NCI-H774 (cell line): ENCODE measurements around the gene CATSPERZ.
"Not testable (repeated sequence)": the region's sequence is repeated elsewhere in the genome, so short reads cannot be mapped to it uniquely, and the experiment has no call there.

Experiments used
- DNase-seq: peaks from one replicate; lab custom pipeline; 2025; lab: John Stamatoyannopoulos, UW

The CATSPERZ gene

DNA sequence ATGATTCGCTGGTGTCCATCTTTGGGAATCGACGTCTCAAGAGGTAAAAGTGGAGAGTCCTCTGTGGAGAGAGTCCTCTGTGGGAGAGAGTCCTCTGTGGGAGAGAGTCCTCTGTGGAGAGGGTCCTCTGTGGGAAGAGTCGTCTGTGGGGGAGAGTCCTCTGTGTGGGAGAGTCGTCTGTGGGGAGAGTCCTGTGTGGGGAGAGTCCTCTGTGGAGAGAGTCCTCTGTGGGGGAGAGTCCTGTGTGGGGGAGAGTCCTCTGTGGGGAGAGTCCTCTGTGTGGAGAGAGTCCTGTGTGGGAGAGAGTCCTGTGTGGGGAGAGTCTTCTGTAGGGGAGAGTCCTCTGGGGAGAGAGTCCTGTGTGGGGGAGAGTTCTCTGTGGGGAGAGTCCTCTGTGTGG is 20.9 kb downstream of the CATSPERZ start:
- DNase-seq: no peak

DNA sequence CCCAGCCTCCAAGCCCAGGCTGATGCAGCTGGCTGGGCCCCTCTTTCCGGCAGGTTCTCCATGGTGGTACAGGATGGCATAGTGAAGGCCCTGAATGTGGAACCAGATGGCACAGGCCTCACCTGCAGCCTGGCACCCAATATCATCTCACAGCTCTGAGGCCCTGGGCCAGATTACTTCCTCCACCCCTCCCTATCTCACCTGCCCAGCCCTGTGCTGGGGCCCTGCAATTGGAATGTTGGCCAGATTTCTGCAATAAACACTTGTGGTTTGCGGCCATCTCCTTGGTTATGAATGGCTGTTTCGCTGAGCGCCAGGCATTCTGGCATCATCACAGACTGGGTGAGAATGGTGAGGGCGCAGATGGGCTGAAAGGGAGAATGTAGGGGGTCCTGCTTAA is 21.4 kb downstream of the CATSPERZ start:
- DNase-seq: no peak

DNA sequence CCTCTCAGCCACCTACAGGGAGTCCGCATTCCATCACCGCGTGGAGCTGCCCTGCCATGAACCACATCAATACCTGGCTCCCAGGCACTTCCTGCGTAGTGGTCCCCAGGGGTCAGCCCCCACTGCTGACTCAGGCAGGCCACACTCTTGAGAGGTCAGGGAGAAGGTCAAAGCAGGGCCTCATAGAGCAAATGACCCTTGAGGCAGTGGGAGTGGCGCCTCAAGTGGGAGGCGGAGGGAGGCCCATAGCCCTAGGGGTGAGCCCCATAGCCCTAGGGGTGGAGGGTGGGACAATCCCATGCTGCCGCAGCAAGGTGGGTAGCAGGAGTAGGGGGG is 22.7 kb downstream of the CATSPERZ start:
- no peak for DNase-seq

GRCh38 chr11:64323373-64323772 is 23.2 kb downstream of the CATSPERZ start:
- DNase-seq: no peak

DNA sequence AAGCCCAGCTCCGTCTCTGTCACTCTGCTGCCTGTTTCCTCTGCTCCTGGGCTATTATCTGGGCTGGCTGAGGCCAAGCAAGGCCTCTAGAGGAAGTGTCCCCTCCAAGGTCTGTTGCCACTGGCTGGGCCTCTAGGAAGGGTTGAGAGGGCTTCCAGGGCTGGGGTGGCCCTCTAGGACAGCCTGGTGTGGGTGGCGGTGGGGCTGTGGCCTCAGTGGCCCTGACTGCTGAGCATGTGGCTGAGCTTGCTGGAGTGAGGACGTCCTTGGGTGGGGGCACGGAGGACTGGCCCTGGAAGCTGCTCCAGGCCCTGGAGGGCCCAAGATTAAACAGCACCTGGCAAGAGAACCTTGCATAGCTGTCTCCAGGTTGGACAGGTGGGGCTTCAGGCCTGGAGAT is 23.8 kb downstream of the CATSPERZ start:
- not testable (repeated sequence) for DNase-seq

- DNase-seq: no peak
Observed at GRCh38 chr11:64324692-64325469, 24.7 kb downstream of the CATSPERZ start.

DNA sequence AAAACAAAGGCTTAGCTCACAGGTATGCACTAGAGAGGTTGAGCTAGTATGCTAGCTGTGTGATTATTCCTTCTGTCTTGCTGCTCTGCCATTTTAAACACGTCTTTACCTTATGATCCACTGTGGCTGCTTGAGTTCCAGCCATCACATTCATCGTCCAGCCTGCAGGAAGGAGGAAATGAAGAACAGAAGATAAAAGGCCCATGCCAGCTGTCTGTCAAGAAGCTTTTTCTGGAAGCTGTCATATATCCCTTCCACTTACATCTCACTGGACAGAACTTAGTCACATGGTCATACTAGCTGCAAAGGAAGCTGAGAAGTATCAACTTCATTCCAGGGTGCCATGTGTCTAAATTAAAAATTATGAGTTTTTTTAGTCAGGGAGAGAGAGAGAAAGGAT is 27.2 kb downstream of the CATSPERZ start:
- no peak for DNase-seq

- no peak for DNase-seq
Observed at GRCh38 chr11:64327993-64328392, 27.8 kb downstream of the CATSPERZ start.

DNA sequence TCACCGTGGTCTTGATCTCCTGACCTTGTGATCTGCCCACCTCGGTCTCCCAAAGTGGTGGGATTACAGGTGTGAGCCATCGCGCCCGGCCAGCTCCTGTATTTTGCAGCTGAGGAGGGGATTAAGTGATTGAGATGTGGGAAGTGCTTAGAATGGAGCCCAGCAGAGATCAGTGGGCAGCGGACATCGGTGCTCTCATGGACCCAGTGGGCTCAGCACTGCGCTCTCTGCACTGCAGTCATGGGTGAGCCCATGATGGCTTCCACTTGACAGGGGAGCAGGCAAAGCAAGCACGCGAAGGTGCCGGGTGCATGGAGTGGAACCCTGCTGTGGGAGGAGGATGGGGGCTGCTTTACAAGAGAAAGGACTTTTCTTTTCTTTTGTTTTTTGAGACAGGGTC is 30.7 kb downstream of the CATSPERZ start:
- no peak for DNase-seq

GRCh38 chr11:64331569-64332371 is 31.6 kb downstream of the CATSPERZ start:
- peak; percentile 32 for DNase-seq

- DNase-seq: no peak
Observed at GRCh38 chr11:64333556-64333955, 33.4 kb downstream of the CATSPERZ start.

- DNase-seq: peak; percentile 52
Observed at GRCh38 chr11:64334764-64335735, 34.9 kb downstream of the CATSPERZ start.

DNA sequence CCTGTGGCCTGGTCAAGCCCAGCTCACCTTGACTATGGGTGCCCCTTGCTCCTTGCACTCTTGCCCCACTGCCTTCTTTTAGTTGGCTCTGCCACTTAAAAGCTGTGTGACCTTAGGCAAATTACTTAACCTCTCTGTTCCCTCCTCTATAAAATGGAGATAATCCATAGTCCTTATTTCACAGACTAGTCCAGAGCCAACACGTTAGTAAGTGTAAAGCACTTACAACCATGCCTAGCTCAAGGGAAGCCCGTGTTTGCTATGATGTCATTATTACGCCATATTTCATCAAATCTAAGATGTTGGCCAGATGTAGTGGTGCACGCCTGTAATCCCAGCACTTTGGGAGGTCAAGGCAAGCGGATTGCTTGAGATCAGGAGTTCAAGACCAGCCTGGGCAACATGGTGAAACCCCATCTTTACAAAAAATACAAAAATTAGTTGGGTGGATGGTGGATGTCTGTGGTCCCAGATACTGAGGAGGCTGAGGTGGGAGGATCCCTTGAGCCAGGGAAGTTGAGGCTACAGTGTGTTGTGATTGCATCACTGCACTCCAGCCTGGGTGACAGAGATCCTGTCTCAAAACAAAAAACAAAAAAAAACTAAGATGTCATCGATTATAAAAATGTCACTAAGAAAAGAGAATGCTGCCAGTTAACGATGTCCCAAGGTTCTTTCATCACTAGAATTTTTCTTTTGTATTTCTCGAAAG is 37.5 kb downstream of the CATSPERZ start:
- DNase-seq: no peak

- no peak for DNase-seq
Observed at GRCh38 chr11:64338716-64339115, 38.6 kb downstream of the CATSPERZ start.

GRCh38 chr11:64339286-64339685 is 39.1 kb downstream of the CATSPERZ start:
- no peak for DNase-seq

GRCh38 chr11:64339754-64340408 is 39.7 kb downstream of the CATSPERZ start, which contains the start of gene CCDC88B:
Gene CCDC88B (plus strand): TSS chr11:64340204. CDS start chr11:64340267, 63 bp downstream.
- no peak for DNase-seq

GRCh38 chr11:64340671-64341335 is 40.6 kb downstream of the CATSPERZ start:
- DNase-seq: no peak

DNA sequence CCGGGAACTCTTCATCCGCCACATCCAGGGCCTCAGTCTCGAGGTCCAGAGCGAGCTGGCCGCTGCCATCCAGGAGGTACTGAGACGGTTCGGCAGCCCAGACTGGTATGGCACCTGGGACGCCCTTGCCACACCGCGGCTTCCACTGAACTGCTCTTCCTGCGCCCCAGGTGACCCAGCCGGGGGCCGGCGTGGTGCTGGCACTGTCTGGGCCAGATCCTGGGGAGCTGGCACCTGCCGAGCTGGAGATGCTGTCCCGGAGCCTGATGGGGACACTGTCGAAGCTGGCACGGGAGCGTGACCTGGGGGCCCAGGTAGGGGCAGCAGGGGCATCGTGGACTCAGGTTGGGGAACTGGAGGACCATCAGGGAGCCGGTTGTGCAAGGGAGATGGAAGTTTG is 41.3 kb downstream of the CATSPERZ start:
- no peak for DNase-seq

GRCh38 chr11:64341851-64342791 is 42.0 kb downstream of the CATSPERZ start:
- DNase-seq: peak; percentile 85
